ENCODE results near the gene SNX14.
A peak's percentile ranks its signal among the peaks of the same experiment; 100 is the strongest.

Gene SNX14

DNA sequence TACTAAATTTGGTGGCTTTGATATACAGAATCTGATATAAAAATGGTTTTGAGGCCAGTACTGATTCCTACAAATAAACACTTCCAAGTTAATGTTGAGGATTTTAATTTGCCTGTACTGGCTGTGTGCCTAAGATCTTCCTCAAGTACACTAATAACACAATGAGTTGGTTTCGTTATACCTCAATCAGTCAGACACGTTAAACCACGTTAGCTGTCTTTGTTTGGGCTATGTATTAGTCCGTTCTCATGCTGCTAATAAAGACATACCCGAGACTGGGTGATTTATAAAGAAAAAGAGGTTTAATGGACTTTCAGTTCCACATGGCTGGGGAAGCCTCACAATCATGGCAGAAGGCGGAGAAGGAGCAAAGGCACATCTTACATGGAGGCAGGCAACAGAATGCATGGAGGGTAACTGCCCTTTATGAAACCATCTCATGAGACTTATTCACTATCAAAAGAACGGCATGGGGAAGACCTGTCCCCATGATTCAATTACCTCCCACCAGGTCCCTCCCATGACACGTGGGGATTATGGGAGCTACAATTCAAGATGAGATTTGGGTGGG is 97.6 kb downstream of the SNX14 start:
- no peak for DNase-seq

DNA sequence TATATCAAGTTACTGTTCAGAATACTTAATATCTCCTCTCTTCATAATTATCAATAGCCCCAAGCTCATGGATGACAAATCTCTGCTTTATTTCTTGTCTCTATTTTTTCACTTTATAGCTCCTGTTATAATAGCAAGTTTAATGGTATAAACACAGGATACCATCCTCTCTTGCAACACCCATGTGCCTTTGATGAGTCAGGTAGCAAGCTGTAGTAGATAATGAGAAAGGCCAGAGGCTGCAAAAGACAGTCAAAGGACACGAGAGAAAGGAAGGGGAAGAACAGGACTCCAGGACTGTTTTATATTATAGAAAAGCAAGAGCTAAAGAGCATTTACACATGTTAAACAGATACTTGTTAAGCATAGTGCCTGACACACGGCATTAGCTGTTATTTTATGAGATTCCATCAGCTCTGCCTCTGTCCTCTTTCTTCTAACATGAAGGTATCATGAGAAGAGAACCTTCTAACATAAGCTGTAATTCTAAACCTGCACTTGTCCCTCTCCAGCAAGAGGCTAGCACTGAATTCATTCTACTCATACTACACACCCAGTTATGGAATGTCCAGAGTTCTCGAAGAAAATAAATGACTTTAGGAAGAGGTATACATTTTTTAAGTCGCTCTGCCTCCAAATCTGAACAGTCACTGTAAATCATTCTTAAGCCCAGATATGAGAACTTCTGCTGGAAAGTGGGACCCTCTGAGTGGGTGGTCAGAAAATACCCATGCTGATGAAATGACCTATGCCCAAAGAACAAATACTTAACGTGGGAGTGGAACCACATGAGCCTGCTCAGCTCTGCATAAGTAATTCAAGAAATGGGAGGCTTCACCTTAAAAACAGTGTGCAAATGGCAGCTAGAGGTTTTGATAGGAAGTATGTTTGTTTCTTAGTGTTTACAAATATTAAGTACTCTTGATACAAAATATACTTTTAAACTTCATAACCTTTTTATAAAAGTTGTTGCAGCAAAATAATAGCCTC is 98.8 kb downstream of the SNX14 start:
- DNase-seq: no peak

DNA sequence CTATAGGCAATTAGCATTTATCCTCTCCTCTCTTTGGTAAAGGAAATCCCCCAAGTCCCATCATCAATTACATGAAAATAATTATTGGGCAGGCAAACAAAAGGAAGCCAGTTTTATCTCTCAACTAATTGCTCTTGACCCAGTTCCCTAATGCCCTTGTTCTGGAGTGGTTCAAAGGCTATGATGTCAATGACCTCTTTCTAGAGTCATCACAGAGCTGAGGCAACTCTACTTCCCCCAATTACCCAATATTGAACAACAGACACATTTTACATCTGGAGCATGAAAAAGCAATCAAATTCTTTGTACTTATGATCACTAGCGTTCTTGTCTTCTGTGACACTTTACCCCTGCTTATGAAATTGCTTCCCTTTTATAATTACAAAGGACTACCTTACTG is 100.3 kb downstream of the SNX14 start:
- no peak for DNase-seq

DNA sequence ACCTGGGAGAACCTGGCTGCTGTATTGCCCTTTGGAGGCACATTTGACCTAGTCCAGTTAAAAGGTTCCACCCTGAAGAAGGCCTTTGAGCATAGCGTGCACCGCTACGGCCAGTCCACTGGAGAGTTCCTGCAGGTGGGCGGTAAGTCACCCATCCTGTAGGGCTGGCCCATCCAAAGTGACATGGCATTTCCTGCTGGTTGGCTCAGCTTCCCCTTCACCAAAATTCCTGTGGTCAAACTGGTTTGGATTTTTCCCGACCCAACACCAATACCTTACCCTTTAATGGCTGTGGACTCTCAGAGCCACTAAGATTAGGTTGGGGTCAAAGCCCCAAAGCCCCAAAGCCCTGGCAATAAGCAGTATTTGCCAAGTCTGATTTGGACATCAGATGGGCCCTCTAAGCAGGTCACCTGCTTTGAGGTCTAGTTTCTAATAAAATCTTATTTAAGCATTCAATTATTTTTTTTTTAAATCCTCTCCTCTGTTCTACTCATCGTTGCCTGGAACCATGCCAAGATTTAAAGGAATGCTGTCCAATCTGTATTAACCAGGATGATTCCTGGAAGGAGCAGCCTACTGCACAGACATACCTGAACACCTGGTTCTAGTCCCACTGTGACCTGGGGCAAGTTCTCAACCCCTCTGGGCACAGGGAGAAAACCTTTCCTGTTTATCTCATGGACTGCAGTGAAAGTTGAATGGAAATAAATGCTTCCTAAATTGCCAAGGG is 103.0 kb downstream of the SNX14 start:
- DNase-seq: no peak

DNA sequence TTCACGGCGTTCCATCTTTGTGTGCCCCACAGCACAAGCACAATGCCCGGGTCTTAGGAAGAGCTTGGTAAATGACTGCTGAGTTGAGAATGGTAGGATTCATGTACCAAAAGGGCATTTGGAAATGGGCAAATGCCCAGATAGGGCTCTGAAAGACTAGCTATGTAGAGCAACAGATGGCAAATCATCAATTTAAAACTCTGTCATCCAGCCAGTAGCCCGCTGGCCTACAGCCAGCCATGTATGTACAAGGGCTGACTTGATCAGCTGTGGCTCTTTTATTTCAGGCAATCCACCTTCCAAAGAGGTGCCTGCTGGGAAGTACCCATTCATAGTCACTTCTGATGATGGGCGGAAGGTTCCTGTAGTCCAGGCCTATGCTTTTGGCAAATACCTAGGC is 108.7 kb downstream of the SNX14 start:
- no peak for DNase-seq

DNA sequence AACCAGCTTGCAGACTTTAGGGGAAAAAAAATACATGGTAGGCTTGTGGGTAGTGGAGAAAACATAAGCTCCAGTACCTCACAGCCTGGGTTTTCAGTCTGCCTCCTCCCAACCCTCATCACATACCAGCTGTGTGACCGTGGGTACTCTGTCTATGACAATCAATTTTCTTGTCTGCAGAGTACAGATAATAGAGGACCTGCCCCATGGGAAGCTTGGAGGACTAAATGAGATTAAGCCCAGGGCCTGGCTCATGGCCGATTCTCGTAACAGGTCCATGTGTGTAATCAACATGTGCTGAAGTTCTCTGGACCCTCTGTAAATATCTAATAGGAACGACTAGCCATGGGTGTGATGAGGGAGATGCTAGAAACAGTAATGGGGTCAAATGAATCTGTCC is 109.8 kb downstream of the SNX14 start:
- DNase-seq: no peak

DNA sequence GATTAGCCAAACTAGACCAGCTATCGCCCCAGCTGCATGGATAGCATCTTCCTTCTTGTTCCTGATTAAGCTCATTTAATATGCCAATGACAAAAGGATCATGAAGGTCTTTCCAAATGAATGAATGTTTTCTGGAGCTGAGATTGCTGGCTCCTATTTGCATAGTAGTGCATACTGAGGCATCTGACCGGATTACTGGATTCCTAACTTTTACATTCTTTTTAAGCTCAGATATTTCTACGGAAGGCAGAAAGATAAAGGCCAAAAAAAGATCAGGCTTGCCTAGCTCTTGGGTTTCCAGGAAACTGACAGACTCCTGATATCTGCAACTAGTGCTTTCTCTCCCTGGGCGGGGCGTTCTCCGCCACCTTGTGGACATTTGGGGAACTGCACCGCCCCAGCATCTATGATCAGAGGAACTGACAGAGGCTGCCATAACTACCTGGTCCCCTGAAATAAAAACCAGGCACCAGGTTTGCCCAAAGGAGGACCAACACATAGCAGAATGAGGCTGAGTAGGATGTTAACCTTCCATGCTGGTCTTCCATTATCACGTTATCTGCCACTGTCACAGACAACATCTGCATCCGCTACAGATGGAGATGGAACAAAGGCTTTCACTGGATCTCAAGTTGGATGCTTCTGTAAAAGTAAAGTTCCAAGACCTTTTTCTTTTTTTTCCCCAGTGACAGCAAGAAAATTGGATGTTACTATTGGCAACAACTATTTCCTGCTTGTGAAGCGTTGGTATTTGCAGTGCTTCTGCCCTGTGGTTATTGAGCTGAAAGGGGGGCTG is 110.6 kb downstream of the SNX14 start:
- DNase-seq: peak; percentile 78

DNA sequence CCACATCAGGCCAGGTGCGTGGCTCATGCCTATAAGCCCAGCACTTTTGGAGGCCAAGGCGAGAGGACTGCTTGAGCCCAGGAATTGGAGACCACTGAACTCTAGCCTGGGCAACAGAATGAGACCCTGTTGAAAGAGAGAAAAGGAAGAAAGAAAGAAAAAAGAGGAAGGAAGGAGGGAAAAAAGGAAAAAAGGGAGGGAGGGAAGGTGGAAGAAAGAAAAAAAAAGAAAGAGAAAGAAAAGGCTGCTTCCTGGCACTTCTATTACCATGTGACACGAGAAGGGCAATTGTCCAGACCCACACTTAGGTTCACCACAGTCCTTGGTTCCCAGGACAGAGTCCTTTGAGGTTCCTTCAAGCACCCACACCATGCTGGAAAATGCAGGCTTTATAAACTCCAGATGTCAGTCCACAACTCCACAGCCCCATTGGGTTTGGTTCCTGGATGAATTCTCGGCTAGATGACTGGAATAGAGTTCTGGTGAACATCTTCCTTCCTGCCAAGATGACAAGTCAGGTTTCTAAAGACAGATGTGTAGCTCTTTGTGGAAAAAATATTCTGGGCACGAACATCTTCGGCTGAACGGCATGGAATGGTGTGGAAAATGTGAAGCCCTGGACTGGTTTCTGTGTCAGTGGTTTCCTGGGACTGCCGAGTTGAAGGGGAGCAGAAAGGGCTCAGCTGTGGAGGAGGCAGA is 111.3 kb downstream of the SNX14 start:
- no peak for DNase-seq

DNA sequence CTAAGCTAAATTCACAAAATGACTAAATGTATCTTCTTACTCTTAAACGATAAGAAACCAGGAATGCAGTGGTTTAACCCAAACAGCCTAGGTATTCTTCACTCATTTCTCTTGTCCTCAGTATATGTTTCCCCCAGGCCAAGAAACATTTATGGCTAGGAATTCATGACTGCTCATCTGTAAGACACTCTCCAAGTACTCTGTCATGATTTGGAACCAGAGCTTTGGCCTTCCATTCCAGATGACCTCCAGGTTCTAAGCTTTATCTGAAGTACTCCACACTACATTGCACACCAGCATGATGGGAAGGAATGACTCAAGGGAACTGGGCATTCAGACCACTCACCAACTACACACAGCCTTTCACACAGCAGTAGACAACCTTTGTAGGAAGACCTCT is 114.5 kb downstream of the SNX14 start:
- DNase-seq: no peak

DNA sequence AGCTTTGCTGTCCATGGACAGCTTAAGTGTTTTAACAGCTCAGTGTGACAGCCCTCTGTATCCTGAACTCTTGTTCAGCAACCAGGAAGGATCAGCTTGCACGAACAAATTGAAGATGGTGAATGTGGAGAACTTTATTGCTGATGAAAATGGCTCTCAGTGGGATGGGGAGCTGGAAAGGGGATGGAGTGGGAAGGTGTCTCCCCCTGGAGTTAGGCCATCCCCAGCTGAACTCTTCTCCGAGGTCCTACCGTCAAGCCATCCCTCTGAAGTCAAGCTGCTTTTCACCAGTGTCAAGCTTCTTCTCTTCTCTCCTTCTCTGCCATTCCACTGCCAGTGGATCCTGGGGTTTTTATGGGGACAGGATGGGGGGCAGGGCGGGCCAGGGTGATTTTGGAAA is 117.1 kb downstream of the SNX14 start:
- no peak for DNase-seq

DNA sequence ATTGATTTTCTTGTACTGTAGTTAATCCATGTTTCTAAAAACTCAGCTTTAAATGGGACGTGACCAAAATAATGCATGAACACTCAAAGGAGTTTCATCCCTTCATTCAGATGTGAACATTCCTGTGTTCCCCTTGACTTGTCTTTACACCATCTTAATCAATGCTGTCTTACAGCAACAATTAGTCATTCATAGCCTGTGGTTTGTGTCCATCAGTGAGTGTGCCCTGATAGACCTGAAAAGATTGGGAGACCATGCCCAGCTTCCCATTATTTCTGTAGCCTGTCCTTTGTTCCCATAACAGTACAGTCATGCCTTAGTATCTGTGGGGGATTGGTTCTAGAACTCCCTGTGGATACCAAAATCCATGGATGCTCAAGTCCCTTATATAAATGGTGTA is 119.9 kb downstream of the SNX14 start:
- no peak for DNase-seq

DNA sequence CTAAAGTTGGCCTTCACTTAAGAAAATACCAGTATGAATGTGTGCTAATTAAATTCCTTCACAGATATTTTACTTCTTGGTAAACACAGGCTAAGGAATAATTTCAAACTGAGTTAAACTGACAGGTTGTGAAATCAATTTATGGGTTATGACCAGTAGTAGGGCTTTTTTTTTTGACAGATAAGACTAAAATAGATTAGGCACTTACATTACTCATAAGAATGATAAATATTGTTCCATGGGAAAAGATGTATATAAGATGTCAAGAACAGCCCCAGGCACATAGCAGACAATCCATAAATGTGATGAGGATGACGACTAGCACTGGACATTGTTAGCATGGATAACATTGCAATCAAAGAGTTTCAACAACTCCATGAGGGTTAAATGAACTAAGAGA is 120.9 kb downstream of the SNX14 start:
- no peak for DNase-seq

DNA sequence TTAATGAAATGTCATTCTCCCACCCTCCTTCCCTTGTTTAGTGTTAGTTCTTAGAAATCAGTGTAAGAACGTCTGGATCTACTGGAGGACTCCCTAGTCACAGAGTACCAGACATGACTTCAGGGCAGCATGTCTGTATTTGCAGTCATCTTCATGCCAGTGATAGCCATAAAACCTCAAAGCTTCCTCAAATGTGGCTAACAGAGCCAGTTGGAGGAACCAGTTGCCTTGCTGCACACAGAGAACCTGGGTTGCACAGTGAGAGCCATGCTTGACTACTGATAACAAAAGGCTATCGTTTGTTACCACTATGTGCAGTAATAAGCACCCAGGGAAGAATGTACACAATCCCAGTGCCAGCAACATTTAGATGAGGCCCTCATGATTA is 123.6 kb downstream of the SNX14 start:
- no peak for DNase-seq

DNA sequence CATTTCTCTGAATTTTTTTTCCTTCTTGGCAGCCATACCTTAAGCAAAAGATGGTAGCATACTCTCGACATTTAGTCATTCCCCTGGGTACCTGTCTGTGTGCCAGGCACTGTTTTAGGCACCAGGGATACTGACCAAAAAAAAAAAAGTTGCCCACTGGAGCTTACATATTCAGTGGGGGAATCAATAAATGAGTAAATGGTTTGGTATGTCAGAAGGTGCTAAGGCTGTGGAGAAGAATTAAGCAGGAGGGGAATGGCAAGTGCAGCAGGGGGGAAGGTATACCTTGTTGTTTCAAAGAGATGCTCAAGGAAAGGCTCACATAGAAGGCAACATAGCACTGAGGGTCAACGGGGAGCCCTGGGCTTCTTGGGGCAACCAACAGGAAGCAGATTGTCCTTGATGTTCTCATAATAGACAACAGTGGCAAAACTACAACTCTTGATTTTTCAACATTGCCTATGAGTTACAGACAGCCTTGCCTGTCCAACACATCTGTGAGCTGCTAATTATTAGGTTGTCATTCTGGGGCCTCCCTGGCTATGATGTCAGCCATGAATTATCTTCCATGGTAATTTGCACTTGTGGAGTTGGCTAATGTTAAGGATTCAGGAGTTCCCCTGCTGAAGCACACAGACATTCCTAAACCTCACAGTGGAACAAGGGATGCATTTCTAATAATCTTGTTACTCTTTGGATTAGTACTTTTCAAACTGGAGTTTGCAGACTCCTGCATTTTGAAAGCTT is 124.2 kb downstream of the SNX14 start:
- no peak for DNase-seq

DNA sequence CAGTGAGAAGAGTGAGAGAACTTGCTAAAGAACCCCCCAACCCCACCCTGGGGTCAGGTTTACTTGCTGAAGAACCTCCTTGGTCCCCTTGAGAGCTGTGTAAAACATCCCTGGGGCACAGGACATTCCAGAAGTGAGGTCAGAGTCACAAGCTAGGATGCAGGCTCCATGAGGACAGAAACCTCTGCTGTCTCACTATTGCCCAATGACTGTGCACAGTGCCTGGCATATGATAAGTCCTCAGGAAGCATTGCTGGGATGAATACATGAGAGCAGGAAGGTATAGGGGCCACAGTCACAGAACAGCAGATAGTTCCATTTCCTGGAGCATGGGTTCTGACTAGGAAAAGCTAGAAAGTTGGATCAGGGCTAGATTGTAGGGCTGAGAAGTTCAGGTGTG is 125.3 kb downstream of the SNX14 start:
- DNase-seq: no peak

DNA sequence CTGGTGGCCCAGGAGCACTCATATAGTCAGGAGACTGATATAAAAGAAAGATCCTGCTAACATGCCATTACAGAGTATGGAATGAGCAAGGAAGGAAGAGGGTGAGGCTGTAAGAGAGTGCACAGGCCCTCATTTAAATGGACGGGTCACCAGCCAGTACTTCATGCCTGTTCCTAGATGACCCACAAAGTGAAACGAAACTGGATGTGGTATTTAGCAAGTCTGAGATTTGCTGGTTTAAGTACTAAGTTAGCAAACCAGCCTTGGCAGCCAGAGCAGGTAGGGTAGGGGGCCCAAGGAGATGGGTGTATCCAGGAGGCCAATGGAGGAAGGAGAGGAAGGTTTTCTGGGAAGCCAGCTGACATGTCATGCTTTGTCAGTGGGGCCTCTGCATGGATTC is 127.9 kb downstream of the SNX14 start:
- peak; percentile 42 for DNase-seq

DNA sequence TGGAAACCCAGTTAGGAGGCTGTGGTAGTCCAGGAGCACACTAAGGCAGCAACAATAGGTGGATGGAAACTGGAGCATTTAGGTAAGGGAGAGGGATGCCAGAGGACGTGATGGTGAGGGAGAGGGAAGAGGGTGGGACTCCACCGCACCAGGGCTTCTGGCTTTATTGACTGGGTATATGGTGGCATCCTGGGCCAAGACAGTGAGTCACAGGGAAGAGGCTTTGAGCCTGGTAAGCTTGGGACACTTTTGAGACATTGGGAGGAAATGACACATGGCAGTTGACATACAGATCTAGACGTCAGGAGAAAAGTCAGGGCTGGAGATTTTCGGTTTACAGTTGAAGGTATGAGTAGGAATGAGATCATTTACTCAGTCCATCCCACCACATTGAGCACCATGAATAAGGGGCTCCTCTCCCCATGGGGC is 128.9 kb downstream of the SNX14 start:
- DNase-seq: no peak

DNA sequence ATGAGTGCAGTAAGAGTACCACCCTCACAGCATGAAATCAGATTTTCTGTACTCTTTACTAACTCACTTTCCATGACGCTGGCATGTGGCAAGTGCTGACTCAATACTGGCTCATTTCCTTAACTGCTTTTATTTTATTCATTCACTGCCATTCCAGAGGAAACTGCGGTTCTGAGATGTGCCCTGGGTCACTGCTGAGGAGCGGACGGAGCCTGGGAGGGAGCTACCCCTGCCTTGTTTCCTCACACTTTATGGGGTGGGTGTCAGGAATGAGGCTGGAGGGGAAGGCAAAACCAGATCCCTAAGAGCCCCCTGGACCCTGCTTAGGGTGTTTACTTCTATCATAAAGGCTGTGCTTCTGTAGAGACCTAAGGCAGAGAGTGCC is 129.4 kb downstream of the SNX14 start:
- DNase-seq: no peak

DNA sequence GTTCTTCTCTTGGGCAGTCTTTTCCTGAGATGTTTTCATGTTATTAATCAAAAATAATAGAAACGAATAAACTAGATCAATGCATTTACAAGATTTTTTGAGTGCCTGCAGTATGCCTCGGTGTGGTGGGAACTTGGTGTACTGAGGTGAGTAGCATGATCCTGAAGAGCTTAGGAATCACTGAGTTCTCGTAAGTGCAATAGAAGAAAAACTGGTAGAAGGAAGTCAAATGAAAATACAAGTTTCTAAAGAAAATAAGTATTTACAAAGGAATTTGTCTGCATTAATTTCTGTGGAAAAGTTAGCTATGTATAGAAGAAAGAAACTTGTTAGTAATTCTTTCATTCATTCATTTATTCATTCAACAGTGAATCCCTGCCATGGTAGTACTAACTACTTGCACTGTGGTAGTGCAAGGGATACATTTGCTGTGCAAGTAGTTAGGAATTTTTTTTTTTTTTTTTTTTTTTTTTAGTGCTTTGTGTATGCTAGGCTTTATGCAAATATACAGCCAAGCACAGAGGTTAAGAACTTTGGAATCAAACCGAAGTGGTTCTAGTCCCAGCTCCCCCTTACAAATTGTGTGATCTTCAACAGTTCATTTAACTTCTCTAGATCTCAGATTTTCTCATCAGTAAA is 129.9 kb downstream of the SNX14 start:
- no peak for DNase-seq

DNA sequence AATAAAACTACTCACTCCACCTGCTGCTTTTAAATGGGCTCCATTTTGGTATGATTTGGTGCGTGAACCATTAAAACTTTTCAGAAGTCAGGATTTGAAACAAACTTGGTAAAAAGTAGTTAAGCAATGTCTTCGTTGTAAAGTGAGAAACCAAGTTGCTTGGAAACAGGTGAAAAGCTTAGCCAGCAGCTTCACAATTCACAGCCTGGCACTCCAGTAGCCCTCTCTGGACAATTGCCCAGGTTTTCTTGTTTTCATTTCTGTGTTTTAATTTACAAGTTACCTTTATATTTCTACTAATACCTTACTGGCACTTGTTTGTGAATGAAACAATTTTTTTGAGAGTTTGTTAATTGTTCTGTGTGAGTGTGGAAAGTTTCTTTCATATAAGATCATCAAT is 131.0 kb downstream of the SNX14 start:
- DNase-seq: peak; percentile 81

DNA sequence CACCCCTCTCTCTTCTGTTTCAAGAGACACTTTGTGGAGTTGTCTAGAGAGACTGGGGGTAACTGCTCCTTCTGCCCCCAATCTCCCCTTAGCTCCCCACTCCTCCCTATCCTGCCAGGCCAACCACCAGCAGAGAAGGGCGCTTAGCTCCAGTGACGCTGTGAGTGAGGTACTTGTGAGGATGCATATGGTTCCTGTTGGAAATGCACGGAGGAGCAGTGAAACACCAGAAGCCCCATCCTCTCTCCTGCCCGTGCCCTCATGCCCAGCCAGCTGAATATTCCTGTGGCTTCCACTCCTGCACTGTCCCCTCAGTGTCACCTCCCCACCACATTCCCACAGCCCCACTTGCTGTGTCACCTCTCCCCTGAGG is 131.9 kb downstream of the SNX14 start:
- DNase-seq: no peak
